H9 (cell line): ENCODE data around the gene NCAM1. TPM values are rescaled to one million over a fixed set of nuclear protein-coding genes. Genes with fewer than 3 reads are reported as not detected.

Experiments
- DNase-seq: peaks from one replicate; pipeline ENCODE4 v3.0.0-alpha.2; 2017
- H2AFZ ChIP-seq: one replicate; pipeline ENCODE4 v1.6.1; 2013; ENCODE audit warnings: mild to moderate bottlenecking, low read length, control low read depth, moderate library complexity
- H2AK5ac ChIP-seq: 2 replicates; pipeline ENCODE4 v1.6.1; 2013; ENCODE audit warnings: low read length, control low read depth, mixed read lengths; ENCODE audit not compliant: insufficient read length
- H2BK120ac ChIP-seq: one replicate; pipeline ENCODE4 v1.6.1; 2013; ENCODE audit warnings: low read depth, mild to moderate bottlenecking, low read length, control low read depth, inconsistent platforms; ENCODE audit not compliant: poor library complexity, severe bottlenecking
- H2BK12ac ChIP-seq: 2 replicates; pipeline ENCODE4 v1.6.1; 2013; ENCODE audit warnings: low read length, control low read depth, mixed read lengths, low read depth; ENCODE audit not compliant: insufficient read length
- H2BK15ac ChIP-seq: 2 replicates; pipeline ENCODE4 v1.6.1; 2013; ENCODE audit warnings: low read depth, low read length, control low read depth
- H2BK20ac ChIP-seq: one replicate; pipeline ENCODE4 v1.6.1; 2013; ENCODE audit warnings: low read depth, mild to moderate bottlenecking, low read length, control low read depth, inconsistent platforms; ENCODE audit not compliant: poor library complexity, severe bottlenecking
- H2BK5ac ChIP-seq: 2 replicates; pipeline ENCODE4 v1.6.1; 2013; ENCODE audit warnings: low read length, control low read depth, mixed read lengths; ENCODE audit not compliant: insufficient read length
- H3K14ac ChIP-seq: 2 replicates; pipeline ENCODE4 v1.6.1; 2013; ENCODE audit warnings: low read length, control low read depth; ENCODE audit not compliant: insufficient read depth
- H3K18ac ChIP-seq: 2 replicates; pipeline ENCODE4 v1.6.1; 2013; ENCODE audit warnings: low read depth, mild to moderate bottlenecking, mixed read lengths, low read length, control low read depth; ENCODE audit not compliant: insufficient read length
- H3K23ac ChIP-seq: 2 replicates; pipeline ENCODE4 v1.6.1; 2013; ENCODE audit warnings: low read length, control low read depth, mixed read lengths, low read depth; ENCODE audit not compliant: insufficient read length
- H3K23me2 ChIP-seq: 2 replicates; pipeline ENCODE4 v1.6.1; 2013; ENCODE audit warnings: low read depth, mild to moderate bottlenecking, mixed read lengths, low read length, control low read depth; ENCODE audit not compliant: insufficient read length, poor library complexity, severe bottlenecking
- H3K27ac ChIP-seq: 2 replicates; pipeline ENCODE4 v1.5.1; 2013; ENCODE audit warnings: low read length, control low read depth, mixed read lengths, low read depth; ENCODE audit not compliant: insufficient read length
- H3K27me3 ChIP-seq: 2 replicates; pipeline ENCODE4 v1.6.1; 2013; ENCODE audit warnings: low read length, control low read depth, inconsistent platforms; ENCODE audit not compliant: insufficient read depth
- H3K4ac ChIP-seq: 2 replicates; pipeline ENCODE4 v1.6.1; 2013; ENCODE audit warnings: low read depth, mild to moderate bottlenecking, control low read depth, inconsistent platforms, low read length, moderate library complexity
- H3K4me1 ChIP-seq: 2 replicates; pipeline ENCODE4 v1.6.1; 2013; ENCODE audit warnings: low read length, control low read depth, inconsistent platforms; ENCODE audit not compliant: insufficient read depth
- H3K4me2 ChIP-seq: 2 replicates; pipeline ENCODE4 v1.6.1; 2013; ENCODE audit warnings: low read length, control low read depth, mixed read lengths; ENCODE audit not compliant: insufficient read length, insufficient read depth
- H3K56ac ChIP-seq: 2 replicates; pipeline ENCODE4 v1.6.1; 2013; ENCODE audit warnings: low read depth, mild to moderate bottlenecking, mixed read lengths, low read length, control low read depth; ENCODE audit not compliant: insufficient read length
- H3K79me1 ChIP-seq: 2 replicates; pipeline ENCODE4 v1.6.1; 2013; ENCODE audit warnings: low read depth, mild to moderate bottlenecking, moderate library complexity, low read length, control low read depth, inconsistent platforms; ENCODE audit not compliant: insufficient read depth, poor library complexity, severe bottlenecking
- H3K79me2 ChIP-seq: 2 replicates; pipeline ENCODE4 v1.6.1; 2013; ENCODE audit warnings: low read length, control low read depth, inconsistent platforms; ENCODE audit not compliant: insufficient read depth
- H3K9ac ChIP-seq: 2 replicates; pipeline ENCODE4 v1.6.1; 2013; ENCODE audit warnings: low read length, control low read depth, mixed read lengths; ENCODE audit not compliant: insufficient read length; ENCODE audit errors: extremely low read depth
- H3K9me3 ChIP-seq: one replicate; pipeline ENCODE4 v1.6.1; 2013; ENCODE audit warnings: low read depth, low read length, inconsistent platforms; ENCODE audit not compliant: control insufficient read depth
- H3T11ph ChIP-seq: one replicate; pipeline ENCODE4 v1.6.1; 2013; ENCODE audit warnings: mild to moderate bottlenecking, low read length, control low read depth, inconsistent platforms
- H4K20me1 ChIP-seq: one replicate; pipeline ENCODE4 v1.6.1; 2013; ENCODE audit not compliant: control insufficient read depth, insufficient read length, insufficient read depth
- H4K5ac ChIP-seq: 2 replicates; pipeline ENCODE4 v1.6.1; 2013; ENCODE audit warnings: low read depth, mild to moderate bottlenecking, mixed read lengths, low read length, control low read depth; ENCODE audit not compliant: insufficient read length
- H4K8ac ChIP-seq: replicated peaks from 2 replicates; pipeline ENCODE4 v1.6.1; 2013; ENCODE audit warnings: low read length, control low read depth, mixed read lengths, low read depth; ENCODE audit not compliant: insufficient read length
- H4K91ac ChIP-seq: 2 replicates; pipeline ENCODE4 v1.6.1; 2013; ENCODE audit warnings: low read depth, mild to moderate bottlenecking, moderate library complexity, mixed read lengths, low read length, control low read depth; ENCODE audit not compliant: insufficient read length
- H3K27ac Mint-ChIP-seq, 3 experiments: 2 replicates in 2 of 3; 3 replicates in 1 of 3; pipeline ENCODE4 v1.8.0; 2020 to 2021; ENCODE audit warnings: mixed read lengths in 3 of 3, mild to moderate bottlenecking in 1 of 3, moderate library complexity in 1 of 3
- H3K27me3 Mint-ChIP-seq: 2 replicates; pipeline ENCODE4 v1.8.0; 2021; ENCODE audit warnings: low read depth, mild to moderate bottlenecking, moderate library complexity, mixed read lengths
- H3K36me3 Mint-ChIP-seq, 3 experiments: 2 replicates in 2 of 3; 3 replicates in 1 of 3; pipeline ENCODE4 v1.8.0; 2020 to 2021; ENCODE audit warnings: low read depth in 3 of 3, mixed read lengths in 3 of 3; ENCODE audit not compliant: insufficient read depth in 1 of 3
- H3K4me1 Mint-ChIP-seq, 2 experiments: 2 replicates each; pipeline ENCODE4 v1.8.0; 2020; ENCODE audit warnings: mixed read lengths in 2 of 2
- H3K4me3 Mint-ChIP-seq, 2 experiments: 2 replicates in 1 of 2; 3 replicates in 1 of 2; pipeline ENCODE4 v1.8.0; 2020 to 2021; ENCODE audit warnings: mild to moderate bottlenecking in 2 of 2, mixed read lengths in 2 of 2, moderate library complexity in 1 of 2
- H3K9me3 Mint-ChIP-seq, 2 experiments: 2 replicates in 1 of 2; 3 replicates in 1 of 2; pipeline ENCODE4 v1.8.0; 2020; ENCODE audit warnings: mild to moderate bottlenecking in 2 of 2, mixed read lengths in 2 of 2, moderate library complexity in 1 of 2
- WGBS: extraction: QIAGEN DNeasy Blood & Tissue Kit; methylation state at CpG from one replicate; pipeline ENCODE4 v1.1.7; 2013; ENCODE audit warnings: missing lambda C conversion rate, low lambda C conversion rate, mixed read lengths; ENCODE audit not compliant: insufficient read length; ENCODE audit errors: extremely low coverage; 5-methylcytosine and 5-hydroxymethylcytosine counted together
- total RNA-seq: library from RNA; stranded (reverse); gene quantifications from 2 replicates; pipeline ENCODE4 v1.2.1, GENCODE V29; 2021
- TF ChIP-seq, protein P1 (sequence below): fragments of 200-600 bp; sonication (generic); conservative IDR thresholded peaks from 3 replicates; pipeline ENCODE4 v1.8.0; 2021; ENCODE audit warnings: antibody characterized with exemption, mild to moderate bottlenecking

The NCAM1 gene
- total RNA-seq, 1 experiment from 2014 or later = 2.5 TPM

DNA sequence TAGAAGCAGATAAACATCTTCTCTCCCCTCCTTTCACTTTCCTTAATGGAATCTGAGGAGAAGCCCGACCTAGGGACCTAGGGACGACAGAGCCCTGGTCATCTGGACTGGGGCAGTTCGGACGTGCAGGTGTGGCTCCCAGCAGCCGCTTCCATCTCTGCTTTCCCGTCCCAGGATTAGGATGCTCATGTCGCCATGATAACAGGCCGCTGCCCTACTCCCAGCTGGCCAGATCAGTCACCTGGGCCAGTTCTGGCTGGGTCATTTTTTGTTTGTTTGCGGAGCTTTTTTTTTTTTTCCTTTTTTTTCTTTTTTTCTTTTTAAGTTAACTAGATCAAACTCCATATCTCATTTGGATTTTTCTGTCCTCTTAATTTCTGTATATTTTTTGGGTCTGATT is 186.9 kb downstream of the NCAM1 start:
- Mint-ChIP-seq H3K27me3 (peaks cover 2% of the 10 kb centered on the region; the same call in 1 of the 2 replicates), H3K4me1 (peaks cover 14% of the 10 kb centered on the region in 2 experiments), H3K9me3 (no peaks in the 10 kb centered on the region), H3K27ac (no peak overlapping the region), H3K4me3 (no peak overlapping the region), H3K36me3 (no peaks in the 10 kb centered on the region)
- H2BK12ac ChIP-seq = no peak overlapping the region
- no peaks in the 10 kb centered on the region for H3K4me1 ChIP-seq
- WGBS = no CpG with 5 or more reads among the region's 9 CpGs
- no peak overlapping the region for H3T11ph ChIP-seq
- H2AK5ac ChIP-seq = no peak overlapping the region
- H2AFZ ChIP-seq = no peak overlapping the region
- no peak overlapping the region for H3K56ac ChIP-seq
- H2BK20ac ChIP-seq = no peak overlapping the region
- no peak overlapping the region for H2BK5ac ChIP-seq
- H3K27ac ChIP-seq = no peak overlapping the region
- H3K23me2 ChIP-seq = no peaks in the 10 kb centered on the region
- H3K14ac ChIP-seq = no peak overlapping the region
- DNase-seq = no peak
- H3K18ac ChIP-seq = no peak overlapping the region
- H4K5ac ChIP-seq = no peak overlapping the region
- no peaks in the 10 kb centered on the region for H3K9me3 ChIP-seq
- H3K79me2 ChIP-seq = no peaks in the 10 kb centered on the region; the same call in 1 of the 2 replicates
- no peak overlapping the region for H4K8ac ChIP-seq
- H3K79me1 ChIP-seq = no peaks in the 10 kb centered on the region
- no peak overlapping the region for H2BK15ac ChIP-seq
- no peak overlapping the region for H3K9ac ChIP-seq
- H4K91ac ChIP-seq = no peak overlapping the region
- no peak overlapping the region for H2BK120ac ChIP-seq
- H3K27me3 ChIP-seq = no peaks in the 10 kb centered on the region
- H3K4me2 ChIP-seq = no peak overlapping the region
- H4K20me1 ChIP-seq = no peaks in the 10 kb centered on the region
- H3K23ac ChIP-seq = no peak overlapping the region
- no peak overlapping the region for H3K4ac ChIP-seq
- TF ChIP-seq, protein P1, sequence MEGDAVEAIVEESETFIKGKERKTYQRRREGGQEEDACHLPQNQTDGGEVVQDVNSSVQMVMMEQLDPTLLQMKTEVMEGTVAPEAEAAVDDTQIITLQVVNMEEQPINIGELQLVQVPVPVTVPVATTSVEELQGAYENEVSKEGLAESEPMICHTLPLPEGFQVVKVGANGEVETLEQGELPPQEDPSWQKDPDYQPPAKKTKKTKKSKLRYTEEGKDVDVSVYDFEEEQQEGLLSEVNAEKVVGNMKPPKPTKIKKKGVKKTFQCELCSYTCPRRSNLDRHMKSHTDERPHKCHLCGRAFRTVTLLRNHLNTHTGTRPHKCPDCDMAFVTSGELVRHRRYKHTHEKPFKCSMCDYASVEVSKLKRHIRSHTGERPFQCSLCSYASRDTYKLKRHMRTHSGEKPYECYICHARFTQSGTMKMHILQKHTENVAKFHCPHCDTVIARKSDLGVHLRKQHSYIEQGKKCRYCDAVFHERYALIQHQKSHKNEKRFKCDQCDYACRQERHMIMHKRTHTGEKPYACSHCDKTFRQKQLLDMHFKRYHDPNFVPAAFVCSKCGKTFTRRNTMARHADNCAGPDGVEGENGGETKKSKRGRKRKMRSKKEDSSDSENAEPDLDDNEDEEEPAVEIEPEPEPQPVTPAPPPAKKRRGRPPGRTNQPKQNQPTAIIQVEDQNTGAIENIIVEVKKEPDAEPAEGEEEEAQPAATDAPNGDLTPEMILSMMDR = no peak
